ENCODE measurements around the gene CRYL1.
A peak's percentile ranks its signal among the peaks of the same experiment; 100 is the strongest.

CRYL1 gene

GRCh38 chr13:20495087-20496023, 30.3 kb downstream of the CRYL1 start:
- Histone ChIP-seq H3K27me3 (ENCODE audit: control insufficient read depth in 1 of 2, insufficient read depth in 2 of 2, low read length in 2 of 2) (no peaks in the 10 kb centered on the region), H3K36me3 (ENCODE audit: control insufficient read depth in 1 of 2, insufficient read depth in 2 of 2, low read length in 2 of 2) (peaks cover 0 to 10% of the 10 kb centered on the region in 2 donors), H3K9me3 (ENCODE audit: control insufficient read depth in 1 of 2, low read length in 2 of 2) (peaks cover 0 to 5% of the 10 kb centered on the region in 2 donors), H3K4me1 (ENCODE audit: control insufficient read depth in 1 of 2, insufficient read depth in 2 of 2, low read length in 2 of 2) (peaks cover 10 to 12% of the 10 kb centered on the region in 2 donors), H3K27ac (ENCODE audit: low read depth, low read length) (no peak overlapping the region), H3K4me3 (ENCODE audit: low read depth in 1 of 2, low read length in 2 of 2) (peak overlapping the region; percentile 12 to 35), H3K9ac (ENCODE audit: low read depth in 1 of 2, low read length in 2 of 2) (peak overlapping the region in 1 of 2 donors; percentile 11)

GRCh38 chr13:20494656-20495055, 31.0 kb downstream of the CRYL1 start:
- Histone ChIP-seq H3K9ac (ENCODE audit: low read depth in 1 of 2, low read length in 2 of 2) (no peak overlapping the region), H3K4me1 (ENCODE audit: control insufficient read depth in 1 of 2, insufficient read depth in 2 of 2, low read length in 2 of 2) (peaks cover 10 to 12% of the 10 kb centered on the region in 2 donors), H3K27ac (ENCODE audit: low read depth, low read length) (no peak overlapping the region), H3K9me3 (ENCODE audit: control insufficient read depth in 1 of 2, low read length in 2 of 2) (peaks cover 0 to under 1% of the 10 kb centered on the region in 2 donors), H3K27me3 (ENCODE audit: control insufficient read depth in 1 of 2, insufficient read depth in 2 of 2, low read length in 2 of 2) (no peaks in the 10 kb centered on the region), H3K36me3 (ENCODE audit: control insufficient read depth in 1 of 2, insufficient read depth in 2 of 2, low read length in 2 of 2) (peaks cover 0 to 12% of the 10 kb centered on the region in 2 donors), H3K4me3 (ENCODE audit: low read depth in 1 of 2, low read length in 2 of 2) (no peak overlapping the region)

DNA sequence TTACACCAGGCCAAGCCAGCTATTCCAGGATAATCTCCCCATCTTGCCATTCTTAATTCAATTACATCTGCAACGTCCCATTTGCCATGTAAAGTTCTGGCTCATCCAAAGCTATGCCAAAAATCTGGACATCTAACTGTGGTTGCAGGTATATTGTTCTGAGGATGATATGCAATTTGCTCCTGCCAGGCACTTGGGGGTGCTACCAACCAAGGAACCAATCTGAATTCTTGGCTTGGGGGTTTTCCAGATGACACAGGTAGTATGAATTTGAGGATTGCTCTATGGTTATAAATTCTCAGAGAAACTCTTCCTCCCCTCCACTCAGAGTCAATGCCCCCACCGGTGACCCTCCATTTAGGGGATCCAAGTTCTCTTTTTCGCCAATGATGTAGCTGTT, 33.0 kb downstream of the CRYL1 start:
- Histone ChIP-seq H3K27ac (ENCODE audit: low read depth, low read length) (no peak overlapping the region), H3K4me1 (ENCODE audit: control insufficient read depth in 1 of 2, insufficient read depth in 2 of 2, low read length in 2 of 2) (peaks cover 10 to 12% of the 10 kb centered on the region in 2 donors)

GRCh38 chr13:20491926-20492435, 33.7 kb downstream of the CRYL1 start:
- peaks cover 4 to 36% of the 10 kb centered on the region in 2 donors for H3K36me3 ChIP-seq (ENCODE audit: control insufficient read depth in 1 of 2, insufficient read depth in 2 of 2, low read length in 2 of 2)
- H3K27ac ChIP-seq (ENCODE audit: low read depth, low read length) = no peak overlapping the region

More for the DNA sequence above, 33.0 kb downstream of the CRYL1 start:
- Histone ChIP-seq H3K9me3 (ENCODE audit: control insufficient read depth in 1 of 2, low read length in 2 of 2) (no peaks in the 10 kb centered on the region), H3K9ac (ENCODE audit: low read depth in 1 of 2, low read length in 2 of 2) (no peak overlapping the region), H3K27me3 (ENCODE audit: control insufficient read depth in 1 of 2, insufficient read depth in 2 of 2, low read length in 2 of 2) (no peaks in the 10 kb centered on the region), H3K36me3 (ENCODE audit: control insufficient read depth in 1 of 2, insufficient read depth in 2 of 2, low read length in 2 of 2) (peaks cover 4 to 31% of the 10 kb centered on the region in 2 donors), H3K4me3 (ENCODE audit: low read depth in 1 of 2, low read length in 2 of 2) (no peak overlapping the region)

DNA sequence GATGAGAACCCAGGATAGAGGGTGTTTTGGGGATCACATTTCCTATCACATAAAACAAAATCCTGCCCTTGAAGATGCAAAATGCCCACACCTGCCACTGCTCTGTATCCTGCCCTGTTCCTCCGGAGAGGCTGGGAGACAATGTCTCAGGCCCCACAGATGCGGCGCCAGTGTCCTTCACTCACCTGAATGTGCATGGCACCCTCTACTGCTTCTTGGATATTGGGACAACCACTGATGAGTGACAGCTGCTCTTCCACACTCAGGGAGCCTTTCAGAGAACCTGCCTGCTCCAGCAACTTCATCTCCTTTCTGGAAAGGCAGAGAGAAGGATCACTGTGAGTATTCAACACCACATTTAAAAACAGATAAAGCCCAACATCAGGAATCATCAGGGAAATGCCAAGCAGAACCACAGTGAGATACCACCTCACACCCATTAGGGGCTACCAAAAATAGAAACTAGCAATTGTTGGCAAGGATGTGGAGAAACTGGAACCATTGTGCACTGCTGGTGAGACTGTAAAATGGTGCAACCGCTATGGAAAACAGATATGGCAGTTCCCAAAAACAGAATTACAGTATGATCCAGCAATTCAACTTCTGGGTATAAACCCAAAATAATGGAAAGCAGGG, 36.4 kb downstream of the CRYL1 start:
- Histone ChIP-seq H3K27me3 (ENCODE audit: control insufficient read depth in 1 of 2, insufficient read depth in 2 of 2, low read length in 2 of 2) (no peaks in the 10 kb centered on the region), H3K9ac (ENCODE audit: low read depth in 1 of 2, low read length in 2 of 2) (no peak overlapping the region), H3K4me1 (ENCODE audit: control insufficient read depth in 1 of 2, insufficient read depth in 2 of 2, low read length in 2 of 2) (no peaks in the 10 kb centered on the region), H3K4me3 (ENCODE audit: low read depth in 1 of 2, low read length in 2 of 2) (no peak overlapping the region), H3K36me3 (ENCODE audit: control insufficient read depth in 1 of 2, insufficient read depth in 2 of 2, low read length in 2 of 2) (peaks cover 7 to 40% of the 10 kb centered on the region in 2 donors), H3K9me3 (ENCODE audit: control insufficient read depth in 1 of 2, low read length in 2 of 2) (no peaks in the 10 kb centered on the region), H3K27ac (ENCODE audit: low read depth, low read length) (no peak overlapping the region)

More at GRCh38 chr13:20491926-20492435, 33.7 kb downstream of the CRYL1 start:
- Histone ChIP-seq H3K4me1 (ENCODE audit: control insufficient read depth in 1 of 2, insufficient read depth in 2 of 2, low read length in 2 of 2) (peaks cover 9 to 10% of the 10 kb centered on the region in 2 donors), H3K27me3 (ENCODE audit: control insufficient read depth in 1 of 2, insufficient read depth in 2 of 2, low read length in 2 of 2) (no peaks in the 10 kb centered on the region), H3K9me3 (ENCODE audit: control insufficient read depth in 1 of 2, low read length in 2 of 2) (no peaks in the 10 kb centered on the region), H3K4me3 (ENCODE audit: low read depth in 1 of 2, low read length in 2 of 2) (no peak overlapping the region), H3K9ac (ENCODE audit: low read depth in 1 of 2, low read length in 2 of 2) (no peak overlapping the region)

DNA sequence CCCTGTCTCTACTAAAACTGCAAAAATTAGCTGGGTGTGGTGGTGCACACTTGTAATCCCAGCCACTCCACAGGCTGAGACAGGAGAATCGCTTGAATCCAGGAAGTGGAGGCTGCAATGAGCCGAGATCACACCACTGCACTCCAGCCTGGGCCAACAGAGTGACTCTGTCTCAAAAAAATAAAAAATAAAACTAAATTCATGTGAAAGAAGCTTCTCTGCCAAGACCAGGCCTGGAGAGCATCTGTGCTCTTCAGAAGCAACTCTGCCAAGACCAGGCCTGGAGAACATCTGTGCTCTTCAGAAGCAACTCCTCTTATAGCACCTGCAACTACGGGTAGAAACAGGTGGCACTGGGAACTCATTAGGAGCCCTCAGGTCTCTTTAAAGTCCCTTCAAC, 37.7 kb downstream of the CRYL1 start:
- H3K4me1 ChIP-seq (ENCODE audit: control insufficient read depth in 1 of 2, insufficient read depth in 2 of 2, low read length in 2 of 2) = peaks cover 0 to 8% of the 10 kb centered on the region in 2 donors
- no peaks in the 10 kb centered on the region for H3K27me3 ChIP-seq (ENCODE audit: control insufficient read depth in 1 of 2, insufficient read depth in 2 of 2, low read length in 2 of 2)

GRCh38 chr13:20482787-20483186, 42.9 kb downstream of the CRYL1 start:
- Histone ChIP-seq H3K36me3 (ENCODE audit: control insufficient read depth in 1 of 2, insufficient read depth in 2 of 2, low read length in 2 of 2) (peaks cover 7 to 27% of the 10 kb centered on the region in 2 donors), H3K27me3 (ENCODE audit: control insufficient read depth in 1 of 2, insufficient read depth in 2 of 2, low read length in 2 of 2) (no peaks in the 10 kb centered on the region), H3K4me3 (ENCODE audit: low read depth in 1 of 2, low read length in 2 of 2) (peak overlapping the region; percentile 38 to 53), H3K9ac (ENCODE audit: low read depth in 1 of 2, low read length in 2 of 2) (peak overlapping the region; percentile 33 to 48), H3K4me1 (ENCODE audit: control insufficient read depth in 1 of 2, insufficient read depth in 2 of 2, low read length in 2 of 2) (peaks cover 0 to 8% of the 10 kb centered on the region in 2 donors), H3K9me3 (ENCODE audit: control insufficient read depth in 1 of 2, low read length in 2 of 2) (no peaks in the 10 kb centered on the region), H3K27ac (ENCODE audit: low read depth, low read length) (peak overlapping the region; percentile 38)

More for the DNA sequence above, 37.7 kb downstream of the CRYL1 start:
- no peaks in the 10 kb centered on the region for H3K9me3 ChIP-seq (ENCODE audit: control insufficient read depth in 1 of 2, low read length in 2 of 2)
- no peak overlapping the region for H3K4me3 ChIP-seq (ENCODE audit: low read depth in 1 of 2, low read length in 2 of 2)
- H3K27ac ChIP-seq (ENCODE audit: low read depth, low read length) = no peak overlapping the region
- H3K9ac ChIP-seq (ENCODE audit: low read depth in 1 of 2, low read length in 2 of 2) = no peak overlapping the region
- H3K36me3 ChIP-seq (ENCODE audit: control insufficient read depth in 1 of 2, insufficient read depth in 2 of 2, low read length in 2 of 2) = peaks cover 7 to 39% of the 10 kb centered on the region in 2 donors

GRCh38 chr13:20482275-20482761, 43.3 kb downstream of the CRYL1 start:
- Histone ChIP-seq H3K27me3 (ENCODE audit: control insufficient read depth in 1 of 2, insufficient read depth in 2 of 2, low read length in 2 of 2) (no peaks in the 10 kb centered on the region), H3K4me1 (ENCODE audit: control insufficient read depth in 1 of 2, insufficient read depth in 2 of 2, low read length in 2 of 2) (peaks cover 0 to 8% of the 10 kb centered on the region in 2 donors), H3K4me3 (ENCODE audit: low read depth in 1 of 2, low read length in 2 of 2) (peak overlapping the region; percentile 38 to 53), H3K9me3 (ENCODE audit: control insufficient read depth in 1 of 2, low read length in 2 of 2) (no peaks in the 10 kb centered on the region), H3K36me3 (ENCODE audit: control insufficient read depth in 1 of 2, insufficient read depth in 2 of 2, low read length in 2 of 2) (peaks cover 7 to 22% of the 10 kb centered on the region in 2 donors), H3K9ac (ENCODE audit: low read depth in 1 of 2, low read length in 2 of 2) (peak overlapping the region; percentile 33 to 48), H3K27ac (ENCODE audit: low read depth, low read length) (peak overlapping the region; percentile 38)

DNA sequence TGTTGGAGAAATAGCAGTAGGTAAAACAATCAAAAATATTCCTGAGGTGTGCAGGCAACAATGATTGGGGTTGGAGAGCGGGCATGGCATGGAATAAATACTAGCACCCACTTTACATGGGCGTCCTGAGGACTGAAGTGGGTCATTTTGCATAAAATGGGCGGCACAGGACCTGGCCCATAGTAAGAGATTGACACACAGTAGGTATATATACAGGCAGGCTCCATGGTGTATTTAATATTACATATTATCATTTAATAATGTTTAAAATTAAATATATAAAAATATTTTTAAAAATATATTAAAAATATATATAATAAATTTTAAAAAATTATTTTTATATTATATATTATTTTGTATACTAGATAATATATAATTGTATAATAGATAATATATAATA, 48.3 kb downstream of the CRYL1 start:
- Histone ChIP-seq H3K4me3 (ENCODE audit: low read depth in 1 of 2, low read length in 2 of 2) (no peak overlapping the region), H3K27me3 (ENCODE audit: control insufficient read depth in 1 of 2, insufficient read depth in 2 of 2, low read length in 2 of 2) (no peaks in the 10 kb centered on the region), H3K9ac (ENCODE audit: low read depth in 1 of 2, low read length in 2 of 2) (no peak overlapping the region), H3K27ac (ENCODE audit: low read depth, low read length) (no peak overlapping the region), H3K4me1 (ENCODE audit: control insufficient read depth in 1 of 2, insufficient read depth in 2 of 2, low read length in 2 of 2) (peaks cover 0 to 3% of the 10 kb centered on the region in 2 donors), H3K36me3 (ENCODE audit: control insufficient read depth in 1 of 2, insufficient read depth in 2 of 2, low read length in 2 of 2) (peaks cover 8 to 45% of the 10 kb centered on the region in 2 donors), H3K9me3 (ENCODE audit: control insufficient read depth in 1 of 2, low read length in 2 of 2) (no peaks in the 10 kb centered on the region)

All from duodenal mucosa (tissue), 2 donors.